HEK293 (cell line): Measurements from ENCODE around the gene LHFPL4.

ENCODE experiments used
- CTCF ChIA-PET: fragments of 350-600 bp; formaldehyde crosslinking; extraction: SDS; loops from one replicate; lab custom pipeline; 2021; ENCODE audit warnings: antibody characterized with exemption; lab: Yijun Ruan, JAX
- POLR2A ChIA-PET: fragments of 300-600 bp; formaldehyde crosslinking; extraction: SDS; loops from one replicate; lab custom pipeline; 2020; ENCODE audit warnings: antibody characterized with exemption, inconsistent platforms; lab: Yijun Ruan, JAX
- H3K27ac ChIP-seq: fragments of 200-500 bp; sonication (Bioruptor generic); 2 replicates; pipeline ENCODE4 v1.5.1; 2014; ENCODE audit warnings: low read depth, low read length, control low read depth, inconsistent platforms; ENCODE audit errors: extremely low read depth
- H3K36me3 ChIP-seq, 2 experiments: fragments of 200-500 bp in 1 of 2; sonication (Bioruptor generic) in 1 of 2; 1 replicate in 1 of 2; 2 replicates in 1 of 2; pipeline ENCODE4 v1.5.1; 2014 to 2017; ENCODE audit warnings: inconsistent platforms in 2 of 2, low read length in 2 of 2; ENCODE audit not compliant: control insufficient read depth in 2 of 2, insufficient read depth in 1 of 2
- H3K4me1 ChIP-seq: fragments of 200-500 bp; sonication (Bioruptor generic); 2 replicates; pipeline ENCODE4 v1.5.1; 2014; ENCODE audit warnings: mild to moderate bottlenecking, low read length, inconsistent platforms; ENCODE audit not compliant: control insufficient read depth, insufficient read depth
- H3K4me3 ChIP-seq: 2 replicates; pipeline ENCODE4 v1.5.1; 2011; ENCODE audit warnings: low read depth, mild to moderate bottlenecking, control low read depth, low read length, moderate library complexity
- H3K9me3 ChIP-seq: fragments of 200-500 bp; sonication (Bioruptor generic); 2 replicates; pipeline ENCODE4 v1.5.1; 2014; ENCODE audit warnings: low read depth, low read length, inconsistent platforms; ENCODE audit not compliant: control insufficient read depth, insufficient read depth
- GFI1B ChIP-seq: fragments of 450-650 bp; formaldehyde crosslinking; IDR thresholded peaks from 2 replicates; pipeline ENCODE4 v1.5.1; 2016; ENCODE audit warnings: missing biosample characterization, missing genetic modification characterization
- SCRT1 ChIP-seq: fragments of 450-650 bp; formaldehyde crosslinking; IDR thresholded peaks from 2 replicates; pipeline ENCODE4 v1.5.1; 2016; ENCODE audit warnings: missing biosample characterization, missing genetic modification characterization, borderline replicate concordance
- SCRT2 ChIP-seq: fragments of 450-650 bp; formaldehyde crosslinking; IDR thresholded peaks from 2 replicates; pipeline ENCODE4 v1.5.1; 2016; ENCODE audit warnings: missing biosample characterization, missing genetic modification characterization
- YY2 ChIP-seq: fragments of 450-650 bp; formaldehyde crosslinking; IDR thresholded peaks from 2 replicates; pipeline ENCODE4 v1.5.1; 2016; ENCODE audit warnings: missing biosample characterization, missing genetic modification characterization
- ZNF133 ChIP-seq: fragments of 450-650 bp; formaldehyde crosslinking; IDR thresholded peaks from 2 replicates; pipeline ENCODE4 v1.5.1; 2016; ENCODE audit warnings: missing biosample characterization, missing genetic modification characterization
- ZNF266 ChIP-seq: fragments of 450-650 bp; formaldehyde crosslinking; IDR thresholded peaks from 2 replicates; pipeline ENCODE4 v1.5.1; 2016; ENCODE audit warnings: missing biosample characterization, missing genetic modification characterization, low read depth
- ZNF521 ChIP-seq: fragments of 450-650 bp; formaldehyde crosslinking; IDR thresholded peaks from 2 replicates; pipeline ENCODE4 v1.5.1; 2017; ENCODE audit warnings: missing biosample characterization, mild to moderate bottlenecking, missing genetic modification characterization
- ZNF585B ChIP-seq: fragments of 450-650 bp; formaldehyde crosslinking; IDR thresholded peaks from 2 replicates; pipeline ENCODE4 v1.5.1; 2016; ENCODE audit warnings: missing biosample characterization, missing genetic modification characterization
- ZNF600 ChIP-seq: fragments of 450-650 bp; formaldehyde crosslinking; IDR thresholded peaks from 2 replicates; pipeline ENCODE4 v1.5.1; 2016; ENCODE audit warnings: missing biosample characterization, missing genetic modification characterization
- ZSCAN16 ChIP-seq: fragments of 450-650 bp; formaldehyde crosslinking; IDR thresholded peaks from 2 replicates; pipeline ENCODE4 v1.5.1; 2016; ENCODE audit warnings: missing biosample characterization, missing genetic modification characterization
- TF ChIP-seq, protein P1 (sequence below): fragments of 450-650 bp; formaldehyde crosslinking; IDR thresholded peaks from 2 replicates; pipeline ENCODE4 v1.5.1; 2016; ENCODE audit warnings: missing biosample characterization, missing genetic modification characterization
- TF ChIP-seq, protein P2 (sequence below): fragments of 450-650 bp; formaldehyde crosslinking; IDR thresholded peaks from 2 replicates; pipeline ENCODE4 v1.5.1; 2016; ENCODE audit warnings: missing biosample characterization, missing genetic modification characterization, borderline replicate concordance

LHFPL4 gene

DNA sequence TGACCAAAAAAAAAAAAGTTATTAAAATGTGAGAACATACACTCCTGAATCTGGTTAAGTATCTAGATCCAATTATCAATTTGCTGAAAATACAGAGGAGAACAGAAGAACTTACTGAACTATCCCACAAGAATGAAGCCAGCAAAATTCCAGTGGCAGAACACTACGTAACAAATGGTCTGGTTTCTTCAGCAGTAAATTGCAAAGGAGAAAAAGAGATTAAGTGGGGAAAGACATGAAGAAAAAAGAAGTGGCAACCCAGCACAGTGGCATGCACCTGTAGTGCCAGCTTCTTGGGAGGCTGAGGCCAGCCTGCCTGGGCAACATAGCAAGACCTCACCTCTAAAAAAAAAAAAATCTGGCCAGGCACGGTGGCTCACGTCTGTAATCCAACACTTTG is 62.1 kb downstream of the LHFPL4 start:
- TF ChIP-seq, protein P1, sequence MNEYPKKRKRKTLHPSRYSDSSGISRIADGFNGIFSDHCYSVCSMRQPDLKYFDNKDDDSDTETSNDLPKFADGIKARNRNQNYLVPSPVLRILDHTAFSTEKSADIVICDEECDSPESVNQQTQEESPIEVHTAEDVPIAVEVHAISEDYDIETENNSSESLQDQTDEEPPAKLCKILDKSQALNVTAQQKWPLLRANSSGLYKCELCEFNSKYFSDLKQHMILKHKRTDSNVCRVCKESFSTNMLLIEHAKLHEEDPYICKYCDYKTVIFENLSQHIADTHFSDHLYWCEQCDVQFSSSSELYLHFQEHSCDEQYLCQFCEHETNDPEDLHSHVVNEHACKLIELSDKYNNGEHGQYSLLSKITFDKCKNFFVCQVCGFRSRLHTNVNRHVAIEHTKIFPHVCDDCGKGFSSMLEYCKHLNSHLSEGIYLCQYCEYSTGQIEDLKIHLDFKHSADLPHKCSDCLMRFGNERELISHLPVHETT (tag by site-specific recombination) = no peak
- peak; percentile 90 for TF ChIP-seq ZNF600 (tag by site-specific recombination)
- no peaks in the 10 kb centered on the region for H3K4me1 ChIP-seq
- peaks cover 0 to 3% of the 10 kb centered on the region in 2 experiments; a peak in 2 of 3 replicates for H3K36me3 ChIP-seq
- CTCF ChIA-PET = interaction anchor here (0.6 to 1.0 kb wide), 3 partner anchors 9 to 168 kb away, joined by 3 to 9 read pairs (median 4); no protein-coding TSS in a partner anchor
- H3K9me3 ChIP-seq = no peaks in the 10 kb centered on the region
- no peak overlapping the region for H3K4me3 ChIP-seq
- no peak overlapping the region for H3K27ac ChIP-seq
- POLR2A ChIA-PET = no interaction called here

DNA sequence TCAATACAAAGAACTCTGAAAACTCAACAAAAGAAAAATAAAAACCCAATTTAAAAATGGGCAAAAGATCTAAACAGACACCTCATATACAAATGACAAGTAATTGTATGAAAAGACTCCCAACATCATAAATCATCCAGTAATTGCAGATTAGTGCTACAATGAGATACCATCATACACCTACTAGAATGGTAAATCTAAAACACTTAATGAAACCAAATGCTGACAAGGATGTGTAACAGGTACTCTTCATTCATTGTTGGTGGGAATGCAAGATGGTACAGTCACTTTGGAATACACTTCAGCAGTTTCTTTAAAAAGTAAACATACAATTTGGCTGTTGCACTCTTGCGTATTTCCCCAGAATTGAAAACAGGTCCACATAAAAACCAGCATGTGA is 68.4 kb downstream of the LHFPL4 start:
- Histone ChIP-seq H3K36me3 (peaks cover 24 to 32% of the 10 kb centered on the region in 2 experiments), H3K4me3 (no peak overlapping the region), H3K9me3 (no peaks in the 10 kb centered on the region), H3K4me1 (no peaks in the 10 kb centered on the region), H3K27ac (no peak overlapping the region)
- CTCF ChIA-PET = no interaction called here
- TF ChIP-seq ZNF521 (tag by site-specific recombination) (no peak), SCRT2 (tag by site-specific recombination) (peak; percentile 59)
- POLR2A ChIA-PET = no interaction called here

DNA sequence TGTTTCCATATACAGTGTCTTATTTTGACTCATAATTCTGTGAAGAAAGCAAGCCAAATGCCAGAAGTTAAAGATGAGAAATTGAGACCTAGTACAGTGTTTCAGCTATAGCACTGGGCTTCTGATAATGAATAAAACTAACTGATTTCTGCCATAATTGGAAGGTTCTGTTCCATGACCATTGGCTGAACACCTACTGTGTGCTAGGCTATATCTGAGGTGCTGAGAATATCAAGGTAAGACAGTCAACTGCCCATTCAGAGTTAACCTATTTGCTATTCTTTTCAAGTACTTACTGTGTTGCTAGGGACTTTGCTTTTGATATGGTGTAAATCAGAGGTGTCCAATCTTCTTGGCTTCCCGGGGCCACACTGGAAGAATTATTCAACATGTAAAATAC is 73.4 kb downstream of the LHFPL4 start:
- POLR2A ChIA-PET = no interaction called here
- peaks cover 60 to 75% of the 10 kb centered on the region in 2 experiments for H3K36me3 ChIP-seq

More for the DNA sequence above, 73.4 kb downstream of the LHFPL4 start:
- no peaks in the 10 kb centered on the region for H3K4me1 ChIP-seq
- CTCF ChIA-PET = interaction anchor here (0.6 to 1.4 kb wide), 2 partner anchors 20 to 85 kb away, joined by 3 to 5 read pairs; no protein-coding TSS in a partner anchor
- TF ChIP-seq YY2 = no peak
- no peak for TF ChIP-seq SCRT1 (tag by site-specific recombination)
- no peak for TF ChIP-seq GFI1B
- TF ChIP-seq ZNF585B (tag by site-specific recombination) = no peak
- TF ChIP-seq, protein P2, sequence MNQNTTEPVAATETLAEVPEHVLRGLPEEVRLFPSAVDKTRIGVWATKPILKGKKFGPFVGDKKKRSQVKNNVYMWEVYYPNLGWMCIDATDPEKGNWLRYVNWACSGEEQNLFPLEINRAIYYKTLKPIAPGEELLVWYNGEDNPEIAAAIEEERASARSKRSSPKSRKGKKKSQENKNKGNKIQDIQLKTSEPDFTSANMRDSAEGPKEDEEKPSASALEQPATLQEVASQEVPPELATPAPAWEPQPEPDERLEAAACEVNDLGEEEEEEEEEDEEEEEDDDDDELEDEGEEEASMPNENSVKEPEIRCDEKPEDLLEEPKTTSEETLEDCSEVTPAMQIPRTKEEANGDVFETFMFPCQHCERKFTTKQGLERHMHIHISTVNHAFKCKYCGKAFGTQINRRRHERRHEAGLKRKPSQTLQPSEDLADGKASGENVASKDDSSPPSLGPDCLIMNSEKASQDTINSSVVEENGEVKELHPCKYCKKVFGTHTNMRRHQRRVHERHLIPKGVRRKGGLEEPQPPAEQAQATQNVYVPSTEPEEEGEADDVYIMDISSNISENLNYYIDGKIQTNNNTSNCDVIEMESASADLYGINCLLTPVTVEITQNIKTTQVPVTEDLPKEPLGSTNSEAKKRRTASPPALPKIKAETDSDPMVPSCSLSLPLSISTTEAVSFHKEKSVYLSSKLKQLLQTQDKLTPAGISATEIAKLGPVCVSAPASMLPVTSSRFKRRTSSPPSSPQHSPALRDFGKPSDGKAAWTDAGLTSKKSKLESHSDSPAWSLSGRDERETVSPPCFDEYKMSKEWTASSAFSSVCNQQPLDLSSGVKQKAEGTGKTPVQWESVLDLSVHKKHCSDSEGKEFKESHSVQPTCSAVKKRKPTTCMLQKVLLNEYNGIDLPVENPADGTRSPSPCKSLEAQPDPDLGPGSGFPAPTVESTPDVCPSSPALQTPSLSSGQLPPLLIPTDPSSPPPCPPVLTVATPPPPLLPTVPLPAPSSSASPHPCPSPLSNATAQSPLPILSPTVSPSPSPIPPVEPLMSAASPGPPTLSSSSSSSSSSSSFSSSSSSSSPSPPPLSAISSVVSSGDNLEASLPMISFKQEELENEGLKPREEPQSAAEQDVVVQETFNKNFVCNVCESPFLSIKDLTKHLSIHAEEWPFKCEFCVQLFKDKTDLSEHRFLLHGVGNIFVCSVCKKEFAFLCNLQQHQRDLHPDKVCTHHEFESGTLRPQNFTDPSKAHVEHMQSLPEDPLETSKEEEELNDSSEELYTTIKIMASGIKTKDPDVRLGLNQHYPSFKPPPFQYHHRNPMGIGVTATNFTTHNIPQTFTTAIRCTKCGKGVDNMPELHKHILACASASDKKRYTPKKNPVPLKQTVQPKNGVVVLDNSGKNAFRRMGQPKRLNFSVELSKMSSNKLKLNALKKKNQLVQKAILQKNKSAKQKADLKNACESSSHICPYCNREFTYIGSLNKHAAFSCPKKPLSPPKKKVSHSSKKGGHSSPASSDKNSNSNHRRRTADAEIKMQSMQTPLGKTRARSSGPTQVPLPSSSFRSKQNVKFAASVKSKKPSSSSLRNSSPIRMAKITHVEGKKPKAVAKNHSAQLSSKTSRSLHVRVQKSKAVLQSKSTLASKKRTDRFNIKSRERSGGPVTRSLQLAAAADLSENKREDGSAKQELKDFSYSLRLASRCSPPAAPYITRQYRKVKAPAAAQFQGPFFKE (tag by site-specific recombination) = no peak
- TF ChIP-seq ZNF133 (tag by site-specific recombination) = no peak
- TF ChIP-seq ZNF266 (tag by site-specific recombination) = no peak
- TF ChIP-seq ZSCAN16 = no peak
- H3K4me3 ChIP-seq = no peak overlapping the region
- H3K27ac ChIP-seq = no peak overlapping the region
- H3K9me3 ChIP-seq = no peaks in the 10 kb centered on the region
